GM21723 (cell line): Measurements from ENCODE around the gene RASAL3.
A peak's percentile ranks its signal among the peaks of the same experiment; 100 is the strongest.

Source experiments
- ATAC-seq: cut with Tn5 transposase; IDR thresholded peaks from one replicate; pipeline ENCODE4 v1.9.1; 2021; ENCODE audit warnings: mild to moderate bottlenecking, moderate library complexity; ENCODE audit not compliant: unreplicated experiment

The RASAL3 gene

DNA sequence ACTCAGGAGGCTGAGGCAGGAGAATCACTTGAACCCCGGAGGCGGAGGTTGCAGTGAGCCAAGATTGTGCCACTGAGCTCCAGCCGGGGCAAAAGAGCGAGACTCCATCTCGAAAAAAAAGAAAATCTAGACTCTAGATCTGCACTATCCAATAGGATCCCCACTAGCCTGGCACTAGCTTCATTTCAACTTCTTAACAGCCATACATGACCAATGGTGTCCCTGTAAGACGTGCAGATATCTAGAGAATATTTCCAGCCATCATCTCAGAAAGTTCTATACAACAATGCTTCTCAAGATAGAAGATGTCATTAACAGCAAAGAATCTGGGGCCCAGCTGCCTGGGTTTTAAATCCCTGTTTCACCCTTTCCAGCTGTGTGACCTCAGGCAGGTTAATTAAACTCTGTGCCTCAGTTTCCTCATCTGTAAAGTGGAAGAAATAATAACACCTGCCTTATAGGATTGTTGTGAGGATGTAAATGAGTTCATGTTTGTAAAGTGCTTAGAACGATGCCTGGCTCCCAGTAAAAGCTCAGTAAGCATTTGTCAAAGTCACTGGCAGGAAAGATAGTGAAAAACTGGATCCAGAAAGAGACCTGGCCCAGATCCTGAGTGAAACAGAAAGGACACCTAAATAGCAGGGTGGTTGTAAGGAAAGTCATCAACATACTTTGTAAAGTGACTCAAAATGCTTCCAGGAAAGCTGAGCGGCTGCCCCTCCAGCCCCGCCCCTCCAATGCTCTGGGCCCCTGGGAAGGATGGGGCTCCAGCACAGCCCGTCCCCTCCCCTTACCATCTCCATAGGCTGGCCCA lies 28.1 kb downstream of the RASAL3 start:
- no peak for ATAC-seq

DNA sequence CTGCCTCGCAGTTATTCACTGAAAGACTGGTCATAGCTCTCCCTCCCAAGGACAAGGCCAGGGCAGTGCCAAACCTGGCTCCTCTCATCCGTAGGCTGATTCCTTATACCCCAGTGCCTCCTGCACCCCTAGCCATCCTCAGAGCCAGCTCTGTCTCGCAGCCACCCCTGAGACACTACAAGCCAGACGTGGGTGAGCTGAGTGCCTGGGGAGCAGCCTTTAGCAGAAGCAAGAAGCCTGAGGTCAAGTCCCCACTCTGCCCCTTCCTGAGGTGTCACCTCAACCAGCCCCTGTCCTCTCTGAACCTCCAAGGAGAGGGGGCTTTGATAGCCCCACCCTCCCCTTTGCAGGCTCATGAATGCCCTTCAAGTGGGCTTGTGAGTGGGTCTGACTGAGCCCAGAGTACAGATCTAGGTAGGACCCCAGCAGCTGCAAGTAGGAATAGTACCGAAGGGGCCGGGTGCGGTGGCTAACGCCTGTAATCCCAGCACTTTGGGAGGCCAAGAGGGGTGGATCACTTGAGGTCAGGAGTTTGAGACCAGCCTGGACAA lies 30.8 kb downstream of the RASAL3 start:
- no peak for ATAC-seq

DNA sequence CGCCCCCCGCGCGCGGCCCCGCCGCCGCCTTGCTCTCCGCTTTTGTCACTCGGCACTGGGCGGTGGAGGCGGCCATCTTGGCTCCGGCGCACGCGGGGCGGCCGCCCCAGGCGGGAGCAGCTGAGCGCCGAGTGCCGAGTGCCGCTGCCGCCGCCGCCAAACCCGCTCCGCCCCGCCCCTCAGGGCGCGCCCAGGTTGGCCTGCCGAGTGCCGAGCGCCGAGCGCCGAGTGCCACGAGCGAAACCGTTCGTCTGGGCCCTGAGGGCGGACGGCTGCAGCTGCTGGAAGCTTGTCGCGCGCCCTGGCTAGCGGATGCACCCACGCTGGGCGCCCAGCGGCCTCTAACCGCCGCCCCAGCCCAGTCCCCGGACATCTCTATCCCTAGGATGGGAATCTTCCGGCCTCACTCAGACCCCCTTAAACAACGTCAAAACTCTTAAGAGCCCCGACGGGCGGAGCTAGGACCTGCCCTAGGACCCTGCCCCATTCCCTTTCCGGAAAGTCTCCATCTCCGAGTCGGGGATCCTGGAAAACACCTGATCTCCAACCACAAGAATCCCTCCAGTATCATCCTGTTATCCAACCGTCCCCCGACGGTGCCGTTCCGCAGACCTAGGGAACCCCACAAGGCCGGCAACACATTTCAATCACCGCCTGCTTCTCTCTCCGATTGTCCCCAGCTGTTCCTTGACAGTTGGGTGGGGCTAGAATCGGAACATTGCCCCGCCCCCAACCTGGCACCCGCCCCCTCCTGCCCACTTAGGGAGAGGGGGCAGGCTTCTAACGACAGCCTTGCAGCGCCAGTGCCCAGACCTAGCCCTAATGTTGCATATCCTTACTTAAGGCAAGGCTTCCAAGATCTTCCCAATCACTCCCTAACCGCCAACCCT lies 31.5 kb downstream of the RASAL3 start:
- ATAC-seq, result peak; percentile 56

DNA sequence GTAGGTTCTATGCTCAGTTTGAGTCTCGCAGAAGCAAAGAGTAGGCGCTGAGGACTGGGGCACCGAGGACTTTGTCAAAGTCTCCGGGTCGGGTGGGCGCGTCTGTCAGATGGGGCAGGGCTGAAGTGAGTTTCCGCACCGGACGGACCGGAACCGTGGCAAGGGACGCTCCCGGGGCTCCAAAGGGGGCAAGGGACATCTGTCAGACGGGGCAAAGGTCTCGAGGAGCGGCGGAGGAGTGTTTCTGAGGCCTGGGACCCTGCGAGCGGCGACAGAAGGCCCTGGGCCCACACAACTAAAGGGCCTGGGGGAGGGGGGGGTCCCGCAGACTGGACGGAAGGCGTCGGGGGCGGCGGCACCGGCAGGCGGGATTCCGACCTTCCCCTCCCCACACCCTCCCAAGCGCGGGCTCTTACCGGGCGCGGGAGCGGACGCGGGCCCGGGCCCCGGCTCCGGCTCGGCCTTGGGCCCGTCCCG lies 32.3 kb downstream of the RASAL3 start:
- ATAC-seq, result no peak

DNA sequence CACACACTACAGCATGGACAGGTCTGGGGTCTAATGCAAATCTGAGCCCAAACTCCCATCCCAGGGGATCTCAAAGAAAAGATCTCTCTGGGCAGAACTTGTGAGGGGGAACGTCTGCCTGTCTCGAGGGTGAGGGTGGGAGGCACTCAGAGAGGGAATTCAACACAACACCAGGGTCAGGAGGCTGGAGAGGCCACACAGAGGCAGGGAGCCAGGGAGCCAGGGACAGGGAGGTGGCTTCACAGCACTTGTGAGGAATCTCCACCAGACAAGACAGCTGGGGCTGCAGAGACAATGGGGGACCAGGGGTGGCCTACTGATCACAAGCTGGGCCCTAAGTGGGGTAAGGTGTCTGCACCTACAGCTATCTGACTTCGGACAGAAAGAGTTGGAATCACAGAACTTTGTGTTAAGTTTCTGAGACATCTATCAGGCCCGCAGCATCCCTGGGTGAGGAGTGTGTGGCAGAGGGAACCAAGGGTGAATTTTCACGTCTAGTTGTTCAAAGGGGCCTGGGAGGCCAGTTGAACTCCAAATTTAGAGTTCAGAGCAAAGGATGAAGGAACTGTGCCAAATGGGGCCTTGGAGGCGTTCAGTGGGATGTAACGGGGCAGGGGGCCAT lies 32.8 kb downstream of the RASAL3 start:
- no peak for ATAC-seq

DNA sequence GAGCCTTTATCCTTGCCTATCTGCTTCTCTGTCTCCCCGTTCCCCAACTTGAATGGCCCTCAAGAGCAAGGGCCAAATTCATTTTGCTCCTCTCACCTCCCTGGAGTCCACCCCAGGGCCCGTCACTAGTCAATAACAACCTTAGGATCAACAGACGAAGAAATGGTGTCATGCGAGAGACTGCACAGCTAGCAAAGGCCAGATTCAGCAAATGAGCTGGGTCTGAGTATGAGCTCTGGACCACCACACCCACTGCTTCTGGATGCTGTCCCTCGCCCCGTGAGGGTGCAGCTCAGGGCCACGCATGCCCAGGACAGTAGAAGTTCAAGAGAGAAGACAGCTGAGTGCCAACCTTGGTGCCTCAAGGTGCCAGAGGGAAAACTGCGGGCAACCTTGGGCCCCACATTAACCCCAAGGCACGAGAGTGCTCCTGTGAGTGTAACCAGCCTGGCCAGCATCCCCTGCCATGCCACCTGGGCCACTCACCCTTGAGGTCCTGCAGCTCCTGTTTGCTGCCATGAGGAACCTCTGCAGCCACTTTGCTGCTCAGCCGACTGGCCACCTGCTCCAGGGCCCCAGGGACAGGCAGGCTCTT lies 33.7 kb downstream of the RASAL3 start:
- ATAC-seq, result no peak

DNA sequence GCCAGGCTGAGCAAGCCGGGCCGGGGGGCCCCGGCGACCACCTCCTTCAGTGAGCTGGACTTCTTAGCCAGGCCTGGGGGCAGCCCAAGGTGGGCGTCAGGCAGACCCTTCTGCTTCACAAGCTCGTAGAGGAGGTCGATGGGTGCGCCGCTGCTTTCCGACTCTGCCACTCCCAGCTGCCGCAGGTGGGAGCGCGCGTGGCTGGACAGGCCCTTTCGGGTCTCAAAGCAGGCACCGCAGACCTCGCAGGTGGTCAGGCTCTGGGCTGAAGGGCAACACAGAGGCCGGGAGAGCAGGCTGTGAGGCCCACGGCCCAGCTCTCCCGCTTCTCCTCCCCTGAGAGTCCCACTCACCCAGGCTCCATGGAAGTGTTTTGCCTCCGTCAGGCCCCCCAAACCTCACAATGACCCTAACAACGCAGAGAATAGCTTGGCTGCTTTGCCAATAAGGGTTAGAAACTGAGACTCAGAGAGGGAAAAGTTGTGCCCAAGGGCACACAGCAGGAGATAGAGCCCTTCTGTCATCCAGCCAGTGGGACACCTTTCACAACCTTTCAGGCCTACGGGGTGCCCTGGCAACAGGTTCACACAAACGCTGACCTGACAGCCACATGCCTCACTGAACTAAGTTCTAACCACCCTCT lies 34.4 kb downstream of the RASAL3 start:
- no peak for ATAC-seq

DNA sequence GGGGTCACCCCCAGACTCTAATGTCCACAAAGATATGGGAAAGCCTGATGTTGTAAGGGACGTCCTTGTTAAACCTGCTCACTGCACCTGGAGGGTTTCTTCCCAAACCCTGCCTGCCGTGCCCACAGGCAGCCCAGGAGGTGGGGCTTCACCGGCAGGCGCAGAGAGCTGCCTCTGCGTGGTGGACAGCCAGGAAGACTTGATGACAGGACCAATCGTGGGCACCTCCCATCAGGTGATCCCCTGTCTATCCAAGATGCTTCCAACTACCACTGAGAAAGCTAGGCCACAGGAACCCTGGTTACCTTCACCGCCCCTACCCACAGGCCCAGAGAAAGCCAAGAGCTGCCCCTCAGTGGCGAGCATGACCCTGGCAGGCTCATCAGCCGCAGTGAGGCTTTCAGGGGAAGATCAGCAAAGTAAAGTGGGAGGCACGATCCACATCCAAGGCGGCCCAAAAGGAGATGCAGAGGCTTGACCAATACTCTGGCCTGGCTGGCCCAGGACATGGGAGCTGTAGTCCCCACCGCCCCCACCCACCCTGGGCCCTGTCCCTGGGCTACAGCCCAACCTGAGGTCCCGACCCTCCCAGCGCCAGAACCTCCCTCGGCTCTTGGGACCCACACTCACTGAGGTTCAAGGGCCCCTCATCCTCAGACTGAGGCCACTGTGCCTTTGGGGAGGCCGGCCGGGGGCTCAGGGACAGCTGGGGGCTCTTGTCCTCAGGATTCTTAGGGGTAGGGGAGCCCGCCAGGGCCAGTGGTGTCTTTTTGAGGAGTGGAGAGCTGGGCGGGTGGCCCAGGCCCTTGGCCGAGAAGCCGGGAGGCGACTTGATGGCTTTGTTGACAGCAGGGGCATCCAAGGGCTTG lies 35.2 kb downstream of the RASAL3 start:
- no peak for ATAC-seq

DNA sequence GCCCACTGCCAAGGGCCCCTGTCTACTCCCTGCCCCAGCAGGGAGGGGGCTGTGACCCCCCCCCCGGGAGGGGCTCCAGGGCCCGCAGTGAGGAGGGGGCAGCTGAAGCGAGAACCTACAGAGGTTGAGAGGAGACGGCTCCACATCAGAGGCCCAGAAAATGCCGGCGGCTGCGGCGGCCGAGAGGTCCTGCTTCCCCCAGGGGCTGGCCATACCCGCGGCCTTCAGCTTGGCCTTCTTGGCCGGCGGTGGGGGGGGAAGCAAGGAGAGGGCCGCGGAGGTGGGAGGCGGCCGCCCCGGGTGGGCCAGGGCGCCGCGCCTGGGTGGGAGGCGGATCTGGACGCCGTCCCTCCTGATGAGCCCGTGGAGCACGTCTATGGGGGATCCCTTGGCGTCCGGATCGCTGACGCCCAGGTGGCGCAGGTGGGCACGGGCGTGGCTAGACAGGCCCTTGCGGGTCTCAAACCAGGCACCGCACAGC lies 36.3 kb downstream of the RASAL3 start:
- ATAC-seq, result no peak

DNA sequence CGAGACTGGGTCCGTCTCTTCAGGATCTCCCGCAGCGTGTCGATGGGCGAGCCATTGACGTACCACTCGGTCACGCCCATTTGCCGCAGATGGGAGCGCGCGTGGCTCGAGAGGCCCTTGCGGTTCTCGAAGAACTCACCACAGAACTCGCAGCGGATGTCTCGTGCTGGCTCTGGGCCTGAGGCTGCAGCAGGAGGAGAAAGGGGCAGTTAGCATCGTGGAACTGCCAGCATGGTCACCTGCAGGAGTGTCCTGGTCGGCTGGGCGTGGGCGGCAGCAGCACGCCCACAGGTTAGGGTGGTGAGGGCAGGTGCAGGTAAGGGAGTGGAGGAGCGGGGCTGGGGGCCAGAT lies 37.0 kb downstream of the RASAL3 start:
- no peak for ATAC-seq

DNA sequence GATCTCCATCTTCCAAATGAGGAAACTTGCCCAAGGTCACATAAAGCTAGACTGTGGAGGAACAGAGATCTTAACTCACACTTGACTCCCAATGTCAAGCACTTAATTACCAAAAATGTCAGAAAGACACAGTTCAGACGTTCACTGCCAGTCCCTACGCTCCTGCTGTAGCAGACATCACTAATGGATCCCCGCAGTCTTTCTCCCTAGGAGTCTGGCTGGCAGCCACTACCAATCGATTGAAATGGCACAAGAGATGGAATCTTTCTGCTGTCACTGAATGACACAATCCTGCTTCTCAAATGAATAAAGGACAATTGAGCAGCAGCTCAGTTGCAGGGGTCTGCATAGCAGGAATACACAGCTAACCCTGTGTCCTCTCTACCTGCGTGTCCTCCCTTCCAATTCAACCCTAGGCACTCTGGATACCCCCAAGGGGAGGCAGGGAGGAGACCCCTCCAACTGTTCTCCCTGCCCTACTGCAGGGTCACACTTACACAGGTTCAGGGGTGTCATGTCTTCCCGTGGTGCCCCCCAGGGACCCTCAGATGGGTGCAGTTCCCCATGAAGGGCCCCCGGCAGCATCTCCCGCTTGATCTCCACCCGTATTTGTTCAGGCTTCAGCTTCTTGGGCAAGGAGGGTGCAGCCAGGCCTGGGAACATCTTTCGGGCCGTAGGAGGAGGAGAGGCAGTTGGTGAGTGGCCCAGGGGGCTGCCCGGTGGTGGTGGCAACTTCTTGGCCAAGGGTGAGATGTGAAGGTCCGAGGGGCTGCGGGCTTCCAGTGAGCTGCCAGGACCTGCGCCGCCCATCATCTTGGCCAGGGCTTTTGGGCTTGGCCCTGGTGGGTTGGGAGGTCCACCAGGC lies 37.6 kb downstream of the RASAL3 start:
- no peak for ATAC-seq

DNA sequence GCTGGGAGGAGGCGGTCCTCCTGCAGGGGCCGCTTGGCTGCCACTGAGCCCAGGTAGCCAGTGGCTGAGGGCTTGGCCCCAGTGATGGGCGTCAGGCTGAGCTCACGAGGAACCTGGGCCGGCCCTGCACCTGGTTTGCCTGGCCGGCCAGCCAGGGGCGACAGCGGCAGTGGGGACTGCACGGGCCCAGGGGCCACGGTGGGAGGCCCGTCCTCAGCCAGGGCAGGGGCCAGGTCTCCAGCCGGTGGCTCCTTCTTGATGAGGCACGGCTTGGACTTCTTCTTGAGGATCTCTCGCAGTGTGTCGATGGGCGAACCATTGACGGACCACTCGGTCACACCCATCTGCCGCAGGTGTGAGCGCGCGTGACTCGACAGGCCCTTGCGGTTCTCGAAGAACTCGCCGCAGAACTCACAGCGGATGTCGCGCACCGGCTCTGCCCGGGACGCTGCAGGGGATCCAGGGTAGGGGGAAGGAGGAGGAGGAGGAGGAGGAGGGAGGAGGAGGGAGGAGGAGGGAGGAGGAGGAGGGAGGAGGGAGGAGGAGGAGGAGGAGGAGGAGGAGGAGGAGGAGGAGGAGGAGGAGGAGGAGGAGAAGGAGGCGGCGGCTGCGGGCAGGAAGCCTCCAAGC lies 38.9 kb downstream of the RASAL3 start:
- ATAC-seq, result no peak

DNA sequence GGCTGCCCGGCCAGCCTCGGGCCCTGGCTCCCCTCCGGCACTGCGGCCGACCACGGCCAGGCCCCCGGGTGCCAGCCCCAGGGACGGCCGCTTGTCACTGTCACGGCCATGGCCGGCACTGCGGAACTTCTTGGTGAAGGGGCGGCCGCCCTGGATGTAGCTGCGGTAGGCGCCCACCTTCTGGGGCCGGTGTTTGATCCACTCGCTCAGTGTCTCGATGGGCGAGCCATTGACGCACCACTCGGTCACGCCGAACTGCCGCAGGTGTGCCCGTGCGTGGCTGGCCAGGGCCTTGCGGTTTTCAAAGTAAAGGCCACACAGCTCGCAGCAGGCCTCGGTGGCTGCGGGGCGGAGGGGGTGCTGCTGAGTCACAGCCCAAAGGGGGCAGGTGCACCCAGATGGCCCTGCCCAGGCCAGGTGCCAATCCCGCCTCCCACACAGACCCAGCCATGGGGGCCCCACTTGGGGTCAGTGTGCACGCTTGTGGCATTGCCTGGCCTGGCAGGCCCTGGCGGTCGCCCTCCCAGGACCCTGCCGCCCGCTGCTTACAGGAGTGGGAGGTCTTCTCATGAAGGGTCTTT lies 39.6 kb downstream of the RASAL3 start:
- ATAC-seq, result no peak

DNA sequence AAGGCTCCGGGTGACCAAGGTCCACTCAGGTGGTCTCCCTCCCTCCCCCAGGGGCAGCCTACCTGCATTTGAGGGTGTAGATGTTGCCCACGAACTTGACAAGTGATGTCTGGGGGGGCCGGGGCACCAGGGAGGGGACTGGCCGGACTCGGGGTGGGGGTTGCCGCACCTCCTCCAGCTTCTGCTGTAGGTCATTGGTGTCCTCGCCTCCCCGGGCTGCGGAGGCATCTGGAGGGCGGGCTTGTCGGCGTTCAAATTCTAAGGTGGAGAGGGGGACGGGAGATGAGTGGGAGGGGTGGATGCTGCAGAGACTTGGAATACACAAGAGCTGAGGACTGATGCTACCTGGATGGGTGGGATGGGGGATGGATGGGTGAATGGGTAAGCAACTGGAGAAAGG lies 40.2 kb downstream of the RASAL3 start:
- no peak for ATAC-seq

DNA sequence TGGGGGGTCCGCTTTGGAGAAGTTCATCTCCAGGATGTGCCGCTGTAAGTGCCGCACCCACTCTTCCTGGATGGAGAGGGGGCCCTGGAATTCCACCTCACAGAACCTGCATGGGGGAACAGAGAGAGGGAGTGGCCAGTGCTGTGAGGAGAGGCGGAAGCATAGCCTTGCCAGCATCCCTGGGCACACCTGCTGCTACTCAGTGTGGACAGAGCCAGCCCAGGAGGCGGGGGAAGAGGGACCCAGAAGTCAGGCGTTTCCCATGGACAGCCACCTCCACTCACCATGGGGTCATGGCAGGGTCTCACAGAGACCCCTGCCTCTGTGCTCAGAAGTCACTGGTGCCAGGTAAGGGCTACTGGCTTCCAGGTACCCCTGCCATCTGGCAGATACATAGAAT lies 41.2 kb downstream of the RASAL3 start:
- no peak for ATAC-seq

DNA sequence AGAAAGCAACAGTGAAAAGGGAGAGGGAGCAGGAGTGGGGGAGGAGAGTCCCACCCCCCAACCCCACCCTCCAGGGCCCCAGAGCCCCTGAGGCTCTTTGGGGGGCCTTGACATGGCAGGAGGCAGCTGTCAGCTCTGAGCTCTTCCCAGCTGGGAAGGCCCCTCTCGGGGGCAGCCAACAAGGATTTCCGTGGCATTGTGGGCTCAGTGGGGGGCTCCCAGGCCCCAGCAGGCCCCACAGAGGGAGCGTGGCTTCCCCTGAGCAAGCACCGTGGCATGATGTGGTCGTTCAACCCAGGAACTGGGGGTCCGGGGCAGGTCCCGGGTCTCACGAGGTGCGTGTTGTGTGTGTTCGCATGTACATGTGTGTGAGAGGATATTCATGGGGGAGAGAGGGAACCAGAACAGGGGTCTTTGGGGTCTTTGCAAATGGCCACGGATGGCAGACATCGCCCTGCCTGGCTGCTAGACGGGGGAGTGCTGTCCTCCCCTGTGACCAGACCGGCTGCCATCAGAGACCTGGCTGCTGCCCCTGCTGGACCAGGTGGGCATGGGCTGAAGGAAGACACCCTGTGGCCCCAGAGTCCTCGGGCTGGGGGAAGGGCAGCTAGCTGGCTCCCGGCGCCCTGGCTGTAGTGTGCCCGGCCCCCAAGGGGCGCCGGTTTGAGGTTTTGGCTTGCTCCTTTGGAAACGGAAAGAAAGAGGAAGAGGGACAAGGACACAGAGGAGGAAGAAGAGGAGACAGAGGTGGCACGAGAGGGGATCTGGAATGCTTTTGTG lies 41.9 kb downstream of the RASAL3 start:
- ATAC-seq, result no peak
